ENCODE data around the gene KIF3A. TPM values are rescaled to one million over a fixed set of nuclear protein-coding genes. Genes with fewer than 3 reads are reported as not detected.

KIF3A gene
- total and polyA plus RNA-seq, 4 donors: 0.58 to 1.2 (median 0.86) TPM

- H3K9me3 ChIP-seq (ENCODE audit: control insufficient read depth in 4 of 4, low read length in 3 of 4): no peaks in the 10 kb centered on the region
- no peaks in the 10 kb centered on the region for H3K27me3 ChIP-seq (ENCODE audit: control insufficient read depth in 4 of 4, insufficient read depth in 4 of 4, low read length in 3 of 4)
- H3K9ac ChIP-seq (ENCODE audit: low read depth in 1 of 2, low read length in 2 of 2): no peak overlapping the region
- no peaks in the 10 kb centered on the region for H3K4me1 ChIP-seq (ENCODE audit: control insufficient read depth in 4 of 4, insufficient read depth in 4 of 4, low read length in 3 of 4)
- H3K36me3 ChIP-seq (ENCODE audit: control insufficient read depth in 4 of 4, insufficient read depth in 3 of 4, low read depth in 1 of 4, low read length in 3 of 4): no peaks in the 10 kb centered on the region
- TF ChIP-seq ATF3 (IDR thresholded peaks at IDR 0.05) (no peak), HNF4A (conservative IDR thresholded peaks at IDR 0.05) (no peak), JUND (IDR thresholded peaks at IDR 0.05) (no peak), NR2F2 (IDR thresholded peaks at IDR 0.05) (no peak), RXRA (IDR thresholded peaks at IDR 0.05) (no peak), SP1 (IDR thresholded peaks at IDR 0.05) (no peak)
- H3K4me3 ChIP-seq (ENCODE audit: low read depth in 1 of 3, low read length in 3 of 3): no peak overlapping the region
- WGBS: 93% methylated on average over 11 of the region's 11 CpGs
- DNase-seq (ENCODE audit: low spot score): no peak
- H3K27ac ChIP-seq (ENCODE audit: low read depth in 1 of 2, low read length in 2 of 2): no peak overlapping the region
Observed at GRCh38 chr5:132675936-132676689, 61.2 kb downstream of the KIF3A start.

- H3K4me3 ChIP-seq (ENCODE audit: low read depth in 1 of 3, low read length in 3 of 3): no peak overlapping the region
- WGBS: 76% methylated on average over 13 of the region's 13 CpGs
- no peaks in the 10 kb centered on the region for H3K4me1 ChIP-seq (ENCODE audit: control insufficient read depth in 4 of 4, insufficient read depth in 4 of 4, low read length in 3 of 4)
- DNase-seq (ENCODE audit: low spot score): no peak
- TF ChIP-seq REST (IDR thresholded peaks at IDR 0.05) (no peak), HNF4G (IDR thresholded peaks at IDR 0.05) (no peak), YY1 (IDR thresholded peaks at IDR 0.05) (no peak), FOXA1 (IDR thresholded peaks at IDR 0.05) (no peak), SP1 (IDR thresholded peaks at IDR 0.05) (no peak), NR2F2 (IDR thresholded peaks at IDR 0.05) (no peak), GABPA (IDR thresholded peaks at IDR 0.05 in 1 of 2, conservative IDR thresholded peaks at IDR 0.05 in 1 of 2) (no peak), TAF1 (conservative IDR thresholded peaks at IDR 0.05) (no peak), EGR1 (IDR thresholded peaks at IDR 0.05; ENCODE audit: low read depth in 2 of 2) (no peak), ZBTB33 (IDR thresholded peaks at IDR 0.05) (no peak)
- H3K9ac ChIP-seq (ENCODE audit: low read depth in 1 of 2, low read length in 2 of 2): no peak overlapping the region
- no peak overlapping the region for H3K27ac ChIP-seq (ENCODE audit: low read depth in 1 of 2, low read length in 2 of 2)
- no peaks in the 10 kb centered on the region for H3K27me3 ChIP-seq (ENCODE audit: control insufficient read depth in 4 of 4, insufficient read depth in 4 of 4, low read length in 3 of 4)
- no peaks in the 10 kb centered on the region for H3K9me3 ChIP-seq (ENCODE audit: control insufficient read depth in 4 of 4, low read length in 3 of 4)
- no peaks in the 10 kb centered on the region for H3K36me3 ChIP-seq (ENCODE audit: control insufficient read depth in 4 of 4, insufficient read depth in 3 of 4, low read depth in 1 of 4, low read length in 3 of 4)
Observed at GRCh38 chr5:132674671-132675506, 62.5 kb downstream of the KIF3A start.

Measured in liver (tissue), 9 donors.